Stimulated activated CD8-positive, alpha-beta memory T cell treated with anti-CD3 and anti-CD28 coated beads, Interleukin-2, amount 100 ng/mL, for 1 hour (primary cell): Measurements from ENCODE around the gene PBX3.

ENCODE experiments used
- DNase-seq, 2 donors: peaks; one replicate each; pipeline ENCODE4 v3.0.0-alpha.2; 2020; ENCODE audit warnings: low read depth in 2 of 2

Gene PBX3

DNA sequence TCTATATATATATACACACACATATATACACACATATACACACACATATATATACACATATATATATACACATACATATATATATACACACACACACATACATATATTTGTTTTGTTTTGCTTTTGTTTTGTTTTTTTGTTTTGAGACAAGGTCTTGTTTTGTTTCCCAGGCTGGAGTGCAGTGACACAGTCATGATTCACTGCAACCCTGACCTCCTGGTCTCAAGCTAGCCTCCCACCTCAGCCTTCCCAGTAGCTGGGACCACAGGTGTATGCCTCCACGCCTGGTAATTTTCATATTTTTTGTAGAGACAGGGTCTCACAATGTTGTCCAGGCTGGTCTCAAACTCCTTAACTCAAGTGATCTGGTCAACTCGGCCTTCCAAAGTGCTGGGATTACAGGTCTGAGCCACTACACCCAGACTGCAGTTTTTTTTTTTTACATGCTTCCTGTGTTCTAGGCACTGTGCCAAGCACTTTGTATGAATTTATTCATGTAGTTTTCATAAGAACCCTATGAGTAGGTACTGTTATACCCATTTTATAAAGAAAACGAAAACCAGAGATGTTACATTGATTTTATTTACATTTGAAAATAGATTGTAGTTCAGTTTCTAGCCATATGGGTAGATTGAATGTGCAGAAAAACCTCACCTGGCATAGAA lies 120.7 kb downstream of the PBX3 start:
- DNase-seq, result no peak

DNA sequence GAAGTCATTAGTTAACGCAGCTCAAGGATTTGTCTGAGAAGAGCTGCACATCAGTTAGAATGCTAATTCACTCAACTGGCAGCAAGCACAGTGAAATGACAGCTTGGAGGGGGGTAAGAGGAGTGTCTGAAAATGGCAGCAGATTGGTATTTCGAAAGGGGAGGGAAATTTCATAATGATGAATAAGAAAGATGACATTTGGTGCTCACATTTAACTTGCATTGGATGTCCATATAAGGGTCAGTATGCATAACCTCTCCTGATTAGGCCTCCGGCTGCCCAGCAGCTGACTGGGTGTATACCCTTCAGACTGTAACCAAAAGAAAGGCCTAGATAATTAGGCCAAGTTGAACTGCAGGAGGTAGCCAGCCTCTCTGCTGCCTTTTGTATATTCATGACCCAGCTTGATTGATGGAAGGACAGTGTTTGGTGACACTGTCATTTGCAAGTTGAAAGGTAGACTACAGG lies 131.0 kb downstream of the PBX3 start:
- DNase-seq, result no peak

DNA sequence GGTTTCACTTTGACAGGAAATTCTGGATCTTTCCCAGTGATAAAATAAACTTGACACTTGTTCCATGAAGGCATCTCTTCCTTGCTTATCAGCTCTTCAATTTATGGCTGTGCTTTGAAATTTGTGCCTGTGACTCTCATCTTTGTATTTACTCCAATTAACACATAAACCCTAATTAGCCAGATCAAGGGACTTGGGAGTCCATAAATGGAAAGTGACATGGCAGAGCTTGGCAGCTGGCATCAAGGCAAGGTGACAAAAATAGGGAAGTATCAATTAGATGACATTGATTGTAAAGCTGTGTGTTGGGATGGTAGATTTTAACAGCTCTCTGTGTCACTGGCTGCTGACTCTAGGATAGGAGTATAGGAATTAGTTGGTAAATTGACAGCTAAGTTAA lies 133.9 kb downstream of the PBX3 start:
- DNase-seq, result no peak

DNA sequence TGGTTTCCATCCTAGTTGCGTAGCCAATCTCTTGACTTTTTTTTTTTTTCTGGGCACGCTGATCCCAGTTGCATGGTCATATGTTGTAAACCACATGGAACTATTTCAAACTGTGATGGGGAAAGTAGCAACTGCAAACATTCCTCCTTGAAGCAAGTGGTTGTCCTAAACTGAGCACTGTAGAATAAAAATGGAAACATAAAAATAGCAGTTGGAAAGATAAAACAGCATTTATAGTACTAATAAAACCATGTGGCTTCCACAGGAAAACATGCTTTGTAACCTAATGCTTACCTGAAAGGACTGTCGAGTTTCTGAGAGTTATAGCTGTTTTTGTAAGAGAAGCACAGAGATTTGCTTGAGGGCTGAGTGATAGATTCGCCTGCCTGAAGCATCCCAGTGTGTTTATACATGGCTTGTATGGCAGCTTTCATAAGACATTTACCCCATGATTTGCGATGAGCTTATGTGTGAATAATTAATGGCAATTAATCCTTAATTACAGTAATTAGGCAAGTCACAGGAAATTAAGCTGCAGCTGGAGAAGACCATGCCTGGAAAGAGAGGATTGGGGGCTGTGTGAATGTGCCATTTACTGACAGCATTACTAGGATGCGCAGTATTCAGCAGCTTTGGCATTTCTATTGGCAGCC lies 136.5 kb downstream of the PBX3 start:
- no peak for DNase-seq

DNA sequence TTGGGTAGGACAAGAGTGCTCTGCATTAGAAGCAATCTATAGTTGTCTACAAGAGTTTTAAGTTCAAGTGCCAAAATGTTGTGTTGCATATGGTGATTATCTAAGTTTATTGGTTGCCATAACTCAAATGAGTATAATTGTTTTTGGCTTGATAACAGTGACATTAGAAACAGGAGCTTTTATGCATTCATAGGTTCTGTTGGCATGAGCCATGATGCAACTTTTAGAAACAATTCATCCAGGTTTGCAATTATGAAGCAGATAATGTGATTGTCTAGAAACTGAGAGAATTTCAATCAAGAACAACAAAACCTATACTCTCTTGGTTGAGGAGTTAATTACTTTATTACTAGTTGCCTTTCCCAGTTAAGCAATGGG lies 137.0 kb downstream of the PBX3 start:
- no peak for DNase-seq

DNA sequence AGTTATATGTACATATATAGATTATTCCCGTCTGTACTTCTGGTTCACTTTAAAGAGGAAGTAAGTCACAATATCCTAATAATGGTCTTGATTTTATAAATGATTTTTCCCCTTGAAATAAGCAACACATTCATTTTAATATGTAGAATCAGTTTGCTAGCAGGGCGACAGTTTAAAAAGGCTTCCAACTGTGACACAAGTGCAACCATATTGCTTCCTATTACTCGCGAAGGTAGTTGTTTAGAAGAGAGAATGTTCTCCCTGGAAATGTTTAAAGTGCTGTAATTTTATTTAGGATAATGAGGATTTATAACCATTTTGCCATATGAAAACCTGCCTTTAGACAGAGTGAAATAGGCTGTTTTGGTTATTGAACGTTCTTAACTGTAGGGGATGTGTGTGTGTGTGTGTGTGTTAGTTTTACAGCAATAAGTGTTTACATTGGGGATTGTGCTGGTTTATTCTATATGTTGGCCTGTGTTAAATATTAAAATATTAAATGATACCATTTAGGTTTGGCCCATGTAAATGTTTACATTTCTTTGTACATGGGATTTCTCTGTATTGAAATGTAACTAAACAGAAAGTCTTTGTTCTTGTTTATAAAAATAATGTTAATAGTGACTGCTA lies 138.3 kb downstream of the PBX3 start:
- no peak for DNase-seq

DNA sequence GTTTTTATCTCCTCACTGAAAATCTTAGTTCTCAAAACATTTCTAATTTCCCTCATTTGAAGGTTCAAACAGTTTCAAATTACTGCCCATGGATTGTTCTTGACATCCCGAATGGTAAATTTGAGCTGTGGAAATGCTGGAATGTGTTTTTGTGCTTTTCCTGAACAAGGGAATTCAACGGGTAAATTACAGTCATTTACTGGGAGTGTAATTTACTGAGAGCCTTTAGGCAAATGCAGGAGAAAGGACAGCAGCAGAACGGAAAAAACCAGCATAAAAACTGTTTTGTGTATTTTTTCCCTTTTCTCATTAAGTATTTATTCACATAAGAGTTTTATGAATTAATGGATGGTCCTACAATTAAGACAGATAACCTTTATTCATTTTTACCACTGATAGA lies 139.2 kb downstream of the PBX3 start:
- DNase-seq, result no peak

DNA sequence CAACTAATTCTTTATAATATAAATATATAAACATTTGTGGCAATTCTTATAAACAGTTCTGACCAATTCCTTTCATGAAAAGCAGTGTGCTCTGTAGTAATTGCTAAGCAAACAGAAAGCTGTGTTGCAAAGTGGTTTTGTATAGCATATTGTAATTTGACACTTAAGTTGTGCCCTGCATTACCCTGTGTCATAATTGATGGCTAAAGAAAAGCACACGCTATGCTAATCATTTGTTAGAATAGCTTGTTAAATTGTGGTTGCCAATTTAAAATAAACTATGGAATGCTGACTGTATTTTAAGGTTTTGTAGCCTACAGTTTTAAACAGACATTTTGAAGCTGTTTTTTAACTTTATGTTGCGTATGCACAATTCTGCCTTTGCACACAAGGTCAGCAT lies 140.0 kb downstream of the PBX3 start:
- no peak for DNase-seq

DNA sequence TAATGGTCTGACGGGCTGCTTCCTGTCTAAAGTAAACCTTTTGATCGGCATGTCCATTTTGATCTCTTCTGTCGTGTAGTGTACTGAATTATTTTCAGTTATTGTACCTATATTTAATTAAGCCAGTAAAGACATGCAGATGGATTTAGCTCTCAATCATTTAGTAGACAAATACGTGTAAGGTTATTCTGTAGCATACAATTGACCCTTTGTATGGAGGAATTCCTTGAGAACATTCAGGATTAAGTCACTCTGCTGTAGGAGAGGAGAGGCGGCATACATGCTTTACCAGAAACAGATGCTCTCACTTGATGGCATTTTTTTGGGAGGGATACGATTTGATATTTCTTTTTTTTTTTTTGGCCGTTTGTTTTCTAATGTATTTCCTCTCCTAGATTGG lies 141.0 kb downstream of the PBX3 start:
- no peak for DNase-seq

DNA sequence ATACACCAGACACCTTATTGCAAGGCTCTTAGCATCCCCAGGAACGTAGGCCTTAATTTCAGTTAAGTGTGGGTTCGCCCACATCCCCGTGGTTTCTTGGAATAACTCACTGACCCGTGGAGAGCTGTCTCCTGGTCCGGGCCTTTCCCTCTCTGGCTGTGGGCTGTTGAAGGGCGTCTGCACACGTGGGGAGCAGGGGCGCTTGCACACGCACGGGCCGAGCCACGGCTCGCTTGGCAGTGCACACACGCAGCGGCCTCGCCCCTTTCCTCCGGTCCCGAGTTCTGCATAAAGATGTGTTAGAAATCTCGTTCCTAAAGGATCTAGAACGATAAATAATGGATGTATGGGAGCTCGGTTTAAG lies 141.9 kb downstream of the PBX3 start:
- no peak for DNase-seq

DNA sequence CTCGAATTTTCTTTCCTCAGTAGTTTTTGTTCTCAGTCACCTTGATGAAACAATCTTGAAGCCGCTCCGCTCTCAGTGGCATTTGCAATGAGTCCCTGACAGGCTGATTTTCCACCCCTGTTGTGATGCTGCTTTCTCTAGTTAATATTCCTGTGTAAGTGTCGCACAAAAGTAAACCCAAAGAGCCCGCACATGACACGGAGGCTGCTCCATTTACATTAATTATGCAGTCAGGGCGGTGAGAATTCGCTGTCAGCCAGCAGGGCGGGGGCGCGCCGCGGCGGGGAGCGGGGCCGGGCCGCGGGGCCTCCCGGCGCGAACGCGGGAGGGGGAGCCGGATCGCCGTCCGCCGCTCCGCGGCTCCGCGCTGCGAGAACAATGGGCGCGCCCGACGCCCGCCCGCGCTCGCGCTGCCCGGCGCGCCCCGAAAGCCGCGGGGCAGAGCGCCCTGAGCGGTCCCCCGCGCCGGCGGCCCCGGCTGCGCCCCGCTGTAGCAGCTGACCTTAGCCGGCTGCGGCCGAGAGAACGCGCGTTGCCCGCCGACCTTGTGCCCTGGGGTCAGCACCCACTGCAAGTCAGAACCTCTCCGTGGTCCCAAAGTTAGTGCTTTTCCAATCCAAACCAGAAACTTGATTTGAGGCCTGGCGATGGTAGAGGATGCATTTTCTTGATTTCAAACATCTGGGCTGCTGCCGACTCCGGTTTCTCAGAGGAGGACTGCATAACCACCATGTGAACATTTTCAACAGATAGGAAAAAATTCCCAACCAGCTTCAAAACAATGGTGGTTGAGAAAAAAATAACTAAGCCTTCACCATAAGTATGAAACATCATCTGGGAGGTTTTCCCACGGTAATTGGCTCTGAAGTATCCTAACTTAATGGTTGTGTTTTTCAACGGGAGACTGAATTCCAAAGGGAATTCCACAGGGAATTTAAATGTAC lies 142.6 kb downstream of the PBX3 start:
- no peak for DNase-seq

DNA sequence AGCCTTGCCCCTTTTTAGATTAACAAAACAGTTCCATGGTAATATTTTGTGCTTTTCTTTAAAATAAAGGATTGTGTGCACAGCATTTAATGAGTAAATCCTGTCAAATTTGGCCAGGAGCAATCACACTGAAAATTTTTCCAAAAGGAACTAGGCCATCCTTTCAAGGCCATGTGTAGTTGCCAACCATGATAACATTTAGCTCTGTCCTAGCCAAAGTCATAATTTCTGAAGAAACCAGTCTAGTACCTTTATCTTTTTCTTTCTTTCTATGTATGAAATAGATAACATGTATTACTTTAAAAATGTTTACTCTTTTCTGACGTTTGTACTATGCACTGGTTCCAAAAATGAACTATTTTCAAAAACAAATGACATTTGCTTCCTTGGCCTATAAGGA lies 143.7 kb downstream of the PBX3 start:
- DNase-seq, result no peak

DNA sequence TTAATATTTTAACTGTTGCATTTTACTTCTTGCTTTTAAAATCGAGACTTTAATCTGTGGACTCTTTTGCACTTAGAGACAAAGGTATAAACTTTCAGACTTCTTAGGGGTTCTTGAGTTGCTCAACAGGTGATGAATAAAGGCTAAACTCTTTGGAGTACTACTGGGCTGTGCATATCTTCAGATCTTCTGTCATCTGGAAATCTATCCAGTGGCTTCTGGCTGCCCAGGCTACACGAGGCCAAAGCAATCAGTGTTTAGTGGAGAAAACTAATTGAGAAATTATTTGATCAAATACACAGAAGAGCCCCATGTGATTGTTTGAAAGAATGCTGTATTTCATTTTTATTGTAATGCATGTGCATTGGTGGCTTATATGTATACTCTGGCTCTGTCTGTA lies 146.1 kb downstream of the PBX3 start:
- no peak for DNase-seq

DNA sequence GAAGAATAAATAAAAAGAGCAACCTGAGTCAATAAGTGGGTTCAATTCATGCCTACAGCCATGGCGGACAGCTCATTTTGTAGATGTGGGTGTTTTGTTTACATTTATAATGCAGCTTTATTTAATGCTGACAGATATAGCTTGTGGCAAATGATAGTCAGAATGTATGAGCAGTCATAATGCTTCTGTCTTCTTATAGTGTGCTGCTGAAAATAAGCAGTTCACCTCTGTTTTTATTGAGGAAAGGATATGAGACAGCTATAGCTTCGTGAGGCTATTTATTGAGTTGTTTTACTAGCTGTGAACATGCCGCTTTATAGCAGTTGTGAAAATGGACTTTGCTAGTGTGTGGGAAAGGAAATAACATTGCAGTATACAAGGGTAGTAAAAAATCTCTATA lies 147.4 kb downstream of the PBX3 start:
- DNase-seq, result no peak

DNA sequence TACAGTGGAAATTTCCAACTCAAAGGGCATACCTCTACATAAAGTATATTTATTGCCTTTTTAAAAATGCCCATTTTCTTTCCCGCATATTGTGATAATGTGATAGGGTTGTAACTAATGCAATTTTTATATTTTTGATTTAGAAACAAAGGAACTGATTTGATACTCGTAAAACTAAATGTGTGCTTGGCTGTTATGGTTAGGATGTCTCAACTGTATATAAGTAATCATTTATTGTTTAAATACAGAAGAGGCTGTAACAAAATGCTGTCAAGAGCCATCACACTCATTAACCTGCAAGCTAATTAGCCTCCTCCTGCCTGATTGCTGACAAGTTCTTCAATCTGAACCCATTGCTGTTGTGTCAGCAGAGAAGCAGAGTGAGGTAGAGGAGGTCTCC lies 149.2 kb downstream of the PBX3 start:
- DNase-seq, result no peak

DNA sequence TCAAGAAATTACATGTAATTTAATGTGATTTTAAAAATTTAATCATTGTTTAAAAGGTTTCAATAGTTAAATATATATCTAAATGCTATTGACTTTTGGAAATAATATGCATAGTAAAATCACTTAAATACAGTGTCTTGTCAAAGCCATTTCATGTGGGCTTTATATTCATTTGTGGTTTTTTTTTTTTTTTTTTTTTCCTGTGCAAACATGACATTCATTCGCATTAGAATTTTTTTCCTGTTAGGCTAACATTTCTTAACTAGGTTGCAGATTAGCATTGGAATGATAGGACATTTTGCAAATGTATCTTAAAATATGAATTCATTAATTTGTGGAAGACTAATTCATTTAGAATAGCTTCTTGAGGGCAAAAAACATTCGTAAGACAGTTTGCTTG lies 149.8 kb downstream of the PBX3 start:
- DNase-seq, result no peak

DNA sequence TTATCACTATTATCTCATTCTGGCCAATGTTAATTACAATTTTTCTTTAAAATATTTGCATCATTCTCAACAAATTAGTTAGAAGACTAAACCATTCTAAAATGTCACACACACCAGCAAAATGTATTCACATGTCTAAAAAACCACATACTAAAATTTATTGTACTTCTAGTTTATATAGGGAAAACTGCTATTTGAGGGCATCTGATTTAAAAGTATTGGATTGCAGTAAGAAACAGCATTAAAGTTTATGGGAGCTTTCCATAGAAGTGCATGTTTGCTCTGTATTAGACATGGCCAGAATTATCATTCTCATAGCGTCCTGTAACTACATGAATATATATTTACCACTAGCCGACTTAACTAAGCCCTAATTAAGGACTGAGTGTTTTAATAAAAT lies 150.3 kb downstream of the PBX3 start:
- no peak for DNase-seq

DNA sequence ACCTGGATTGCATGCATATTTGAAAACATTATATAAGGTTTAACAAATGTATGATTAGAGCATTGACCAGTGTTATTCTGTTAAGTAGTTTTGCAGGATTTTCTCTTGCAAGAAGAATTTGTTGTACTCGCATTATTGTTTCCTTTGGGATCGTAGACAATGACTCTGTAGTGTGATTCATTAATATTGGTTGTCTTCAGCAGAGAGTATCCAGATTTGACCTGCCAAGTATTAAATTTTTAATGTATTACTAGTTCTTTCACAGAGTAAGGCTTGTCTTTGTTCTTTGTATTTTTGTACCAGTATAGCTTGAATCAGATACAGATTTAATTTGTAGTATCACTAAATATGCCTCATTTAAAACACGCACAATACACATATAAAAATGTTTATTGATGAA lies 155.0 kb downstream of the PBX3 start:
- no peak for DNase-seq

DNA sequence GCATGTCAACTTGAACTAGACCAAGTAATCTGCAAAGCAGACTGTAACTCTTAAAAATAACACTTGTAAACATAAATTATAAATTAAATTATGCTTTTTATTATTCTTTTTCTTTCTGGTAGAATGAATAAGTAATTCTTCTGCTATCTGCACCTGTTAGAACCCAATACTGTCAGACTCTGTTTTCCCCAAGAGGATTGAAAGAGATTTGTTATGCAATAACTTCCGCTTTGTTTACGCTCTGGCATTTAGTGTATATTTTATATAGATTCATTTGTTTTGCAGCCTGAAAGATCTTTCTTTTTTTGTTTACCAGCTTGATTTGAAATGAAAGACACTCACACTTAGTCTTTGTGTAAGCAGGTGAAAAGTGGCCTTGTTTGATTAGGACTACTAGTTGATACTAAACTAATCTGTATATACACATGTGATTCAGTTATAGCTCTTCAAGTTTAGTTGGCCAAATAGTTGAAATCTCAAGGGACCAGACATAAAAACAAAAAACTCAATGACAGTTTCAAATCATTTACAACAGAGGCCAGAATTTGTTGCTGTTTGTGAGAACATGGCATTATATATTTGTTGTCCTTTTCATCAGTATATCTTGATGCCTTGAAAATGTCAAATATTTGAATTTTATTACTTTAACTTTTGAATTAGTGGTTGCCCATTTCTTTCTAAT lies 155.8 kb downstream of the PBX3 start:
- DNase-seq, result no peak

DNA sequence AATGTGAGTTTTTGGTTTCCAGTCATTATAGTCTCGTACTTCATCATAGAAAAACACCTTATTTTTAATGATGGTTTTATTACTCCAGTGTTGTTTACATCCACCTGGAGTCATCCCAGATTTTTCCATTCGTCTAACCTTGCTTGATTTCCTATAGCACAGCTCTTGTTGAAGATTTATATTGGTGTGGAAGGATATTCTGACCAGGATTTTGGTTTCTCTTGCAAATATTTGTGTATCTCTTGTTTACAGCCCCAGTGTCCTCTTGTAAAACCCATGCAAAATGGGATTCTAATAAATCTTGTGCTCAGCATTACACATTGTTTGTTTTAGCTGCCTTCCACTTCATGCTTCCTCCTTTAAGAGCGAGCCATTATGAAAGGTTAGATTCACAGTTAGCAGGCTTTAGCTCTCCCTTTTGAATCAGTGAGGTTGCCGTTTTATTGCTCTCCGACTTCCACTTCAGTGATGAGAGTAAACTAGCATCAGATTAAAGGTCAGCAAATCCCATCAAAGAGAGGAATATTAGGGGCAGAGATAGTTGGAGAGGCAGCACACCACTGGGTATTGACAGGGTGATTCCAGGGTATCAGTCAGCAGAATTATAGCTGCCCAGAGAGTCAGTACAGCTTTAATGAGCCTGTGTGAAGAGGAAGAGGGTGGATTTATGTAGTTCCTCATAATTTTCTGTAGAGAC lies 157.1 kb downstream of the PBX3 start:
- no peak for DNase-seq

DNA sequence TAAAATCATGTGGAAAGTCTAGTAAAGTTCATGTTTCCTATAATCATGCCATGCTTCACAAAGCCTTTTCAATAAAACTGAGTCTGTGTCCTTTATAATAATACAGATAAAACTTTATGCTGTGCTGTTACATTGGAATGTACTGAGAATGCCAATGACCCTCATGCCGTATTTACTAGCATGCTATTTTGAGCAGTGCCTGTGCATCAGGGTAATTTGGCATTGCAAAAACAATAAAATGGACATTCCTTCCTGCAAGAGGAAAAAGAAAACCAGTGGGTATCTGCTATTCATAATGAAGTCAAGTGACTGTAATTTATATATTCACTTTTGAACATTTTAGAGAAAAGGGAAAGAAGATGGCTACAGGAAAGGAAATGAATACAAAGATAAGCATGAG lies 159.0 kb downstream of the PBX3 start:
- DNase-seq, result no peak
